Astrocyte (in vitro differentiated cells and primary cell): ENCODE results near the gene PRICKLE1.

Experiments used
- EZH2 ChIP-seq: IDR thresholded peaks from 2 replicates; pipeline ENCODE4 v1.6.1; 2012; ENCODE audit warnings: mild to moderate bottlenecking, low read length, inconsistent platforms; ENCODE audit not compliant: insufficient read depth
- TF ChIP-seq, protein P1 (sequence below): IDR thresholded peaks from 2 replicates; pipeline ENCODE4 v1.5.1; 2011; ENCODE audit warnings: low read depth, mild to moderate bottlenecking, inconsistent platforms, low read length, moderate library complexity; ENCODE audit not compliant: insufficient read depth

DNA sequence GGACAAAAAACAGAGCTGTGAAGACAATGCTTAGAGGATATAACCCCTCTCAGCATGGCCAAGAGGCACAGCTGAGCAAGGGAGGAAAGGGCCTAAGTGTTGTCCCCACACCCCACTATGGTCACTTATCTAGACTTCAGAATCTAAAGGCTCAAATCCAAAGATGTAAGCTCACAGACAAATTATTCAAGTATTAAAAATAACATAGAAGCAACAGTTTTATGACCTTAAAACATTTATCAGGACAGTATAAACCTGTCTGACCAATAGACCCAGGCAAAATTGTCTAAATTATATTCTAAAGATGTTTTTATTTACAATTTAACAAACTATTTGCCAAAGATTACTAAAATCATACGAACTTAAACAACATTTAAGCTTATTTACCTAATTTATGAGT, 28.1 kb upstream of the PRICKLE1 start:
- no peak for TF ChIP-seq EZH2
- TF ChIP-seq, protein P1, sequence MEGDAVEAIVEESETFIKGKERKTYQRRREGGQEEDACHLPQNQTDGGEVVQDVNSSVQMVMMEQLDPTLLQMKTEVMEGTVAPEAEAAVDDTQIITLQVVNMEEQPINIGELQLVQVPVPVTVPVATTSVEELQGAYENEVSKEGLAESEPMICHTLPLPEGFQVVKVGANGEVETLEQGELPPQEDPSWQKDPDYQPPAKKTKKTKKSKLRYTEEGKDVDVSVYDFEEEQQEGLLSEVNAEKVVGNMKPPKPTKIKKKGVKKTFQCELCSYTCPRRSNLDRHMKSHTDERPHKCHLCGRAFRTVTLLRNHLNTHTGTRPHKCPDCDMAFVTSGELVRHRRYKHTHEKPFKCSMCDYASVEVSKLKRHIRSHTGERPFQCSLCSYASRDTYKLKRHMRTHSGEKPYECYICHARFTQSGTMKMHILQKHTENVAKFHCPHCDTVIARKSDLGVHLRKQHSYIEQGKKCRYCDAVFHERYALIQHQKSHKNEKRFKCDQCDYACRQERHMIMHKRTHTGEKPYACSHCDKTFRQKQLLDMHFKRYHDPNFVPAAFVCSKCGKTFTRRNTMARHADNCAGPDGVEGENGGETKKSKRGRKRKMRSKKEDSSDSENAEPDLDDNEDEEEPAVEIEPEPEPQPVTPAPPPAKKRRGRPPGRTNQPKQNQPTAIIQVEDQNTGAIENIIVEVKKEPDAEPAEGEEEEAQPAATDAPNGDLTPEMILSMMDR: no peak
